ENCODE results near the gene ARL6IP5.

ARL6IP5 gene

DNA sequence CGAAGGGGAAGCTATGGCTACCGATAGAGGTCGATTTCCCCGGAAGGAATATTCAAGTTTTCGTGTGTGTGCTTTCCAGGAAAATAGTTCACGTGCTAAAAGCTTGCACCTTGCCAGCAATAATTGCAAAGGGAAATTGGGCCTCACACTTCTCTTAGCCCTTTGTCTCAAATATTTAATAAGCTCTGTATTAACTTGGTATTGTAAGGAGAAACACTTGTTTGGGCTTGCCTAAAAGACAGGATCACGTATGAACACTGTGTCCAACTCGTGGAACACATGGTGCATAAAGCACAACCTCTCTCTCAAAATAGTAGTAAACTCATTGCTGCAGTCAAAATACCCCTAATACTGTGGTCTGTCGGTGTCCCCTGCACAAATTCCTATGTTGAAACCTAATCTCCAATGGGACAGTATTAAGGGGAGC lies 32.3 kb upstream of the ARL6IP5 start:
- TF ChIP-seq, protein P1, sequence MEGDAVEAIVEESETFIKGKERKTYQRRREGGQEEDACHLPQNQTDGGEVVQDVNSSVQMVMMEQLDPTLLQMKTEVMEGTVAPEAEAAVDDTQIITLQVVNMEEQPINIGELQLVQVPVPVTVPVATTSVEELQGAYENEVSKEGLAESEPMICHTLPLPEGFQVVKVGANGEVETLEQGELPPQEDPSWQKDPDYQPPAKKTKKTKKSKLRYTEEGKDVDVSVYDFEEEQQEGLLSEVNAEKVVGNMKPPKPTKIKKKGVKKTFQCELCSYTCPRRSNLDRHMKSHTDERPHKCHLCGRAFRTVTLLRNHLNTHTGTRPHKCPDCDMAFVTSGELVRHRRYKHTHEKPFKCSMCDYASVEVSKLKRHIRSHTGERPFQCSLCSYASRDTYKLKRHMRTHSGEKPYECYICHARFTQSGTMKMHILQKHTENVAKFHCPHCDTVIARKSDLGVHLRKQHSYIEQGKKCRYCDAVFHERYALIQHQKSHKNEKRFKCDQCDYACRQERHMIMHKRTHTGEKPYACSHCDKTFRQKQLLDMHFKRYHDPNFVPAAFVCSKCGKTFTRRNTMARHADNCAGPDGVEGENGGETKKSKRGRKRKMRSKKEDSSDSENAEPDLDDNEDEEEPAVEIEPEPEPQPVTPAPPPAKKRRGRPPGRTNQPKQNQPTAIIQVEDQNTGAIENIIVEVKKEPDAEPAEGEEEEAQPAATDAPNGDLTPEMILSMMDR (conservative IDR thresholded peaks at IDR 0.05; ENCODE audit: low read depth, low read length), result no peak
- Histone ChIP-seq H3K4me3 (IDR thresholded peaks at IDR 0.05; ENCODE audit: insufficient read depth, low read depth, low read length) (no peak overlapping the region), H3K27me3 (ENCODE audit: insufficient read depth, low read depth) (no peaks in the 10 kb centered on the region), H3K79me2 (ENCODE audit: insufficient read depth, low read depth) (peaks cover 24% of the 10 kb centered on the region), H3K27ac (peak overlapping the region; percentile 69), H2AFZ (ENCODE audit: low read depth) (peak overlapping the region; percentile 68; the same call in 1 of the 2 replicates), H3K9ac (peak overlapping the region; percentile 69), H4K20me1 (ENCODE audit: insufficient read depth) (no peaks in the 10 kb centered on the region), H3K4me1 (ENCODE audit: low read depth, poor library complexity, severe bottlenecking) (peaks cover 18% of the 10 kb centered on the region), H3K4me2 (peak overlapping the region; percentile 68), H3K36me3 (ENCODE audit: insufficient read depth) (no peaks in the 10 kb centered on the region)

DNA sequence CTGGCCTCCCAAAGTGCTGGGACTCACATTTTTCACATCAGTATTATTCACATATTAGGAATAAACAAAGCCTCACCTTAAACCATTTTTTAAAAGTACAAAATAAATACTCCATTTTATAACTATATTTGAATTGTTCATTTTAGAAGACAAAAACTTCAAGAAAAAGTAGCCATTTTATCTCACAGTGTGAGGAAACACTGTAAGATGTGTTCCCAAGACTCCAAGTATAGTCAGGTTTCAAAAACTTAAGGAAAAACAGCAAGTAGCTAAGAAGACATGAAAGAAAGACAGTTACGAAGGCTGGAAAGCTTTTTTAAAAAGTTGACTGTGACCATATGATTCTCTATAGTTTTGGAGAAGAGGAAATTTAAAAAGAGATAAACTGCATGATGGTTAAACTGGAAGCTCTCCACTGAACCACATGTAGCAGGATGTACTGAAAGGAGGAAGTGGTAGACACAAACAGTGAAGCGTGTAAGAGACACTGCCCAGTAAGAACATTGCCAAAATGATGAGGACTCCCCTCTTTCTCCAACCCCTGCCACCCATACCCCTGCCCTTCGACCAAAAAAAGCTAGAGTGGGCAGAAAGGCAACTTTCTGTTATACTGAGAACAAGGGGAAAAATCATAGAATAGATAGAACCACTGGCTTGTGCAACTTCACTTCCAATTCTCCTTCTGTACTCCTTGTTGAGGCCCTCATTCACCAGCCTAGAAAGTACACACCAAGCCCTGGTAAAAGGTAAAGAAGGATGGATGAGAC lies 26.4 kb upstream of the ARL6IP5 start:
- Histone ChIP-seq H3K4me2 (no peak overlapping the region), H3K4me3 (IDR thresholded peaks at IDR 0.05; ENCODE audit: insufficient read depth, low read depth, low read length) (no peak overlapping the region), H2AFZ (ENCODE audit: low read depth) (no peak overlapping the region), H3K9ac (no peak overlapping the region), H3K79me2 (ENCODE audit: insufficient read depth, low read depth) (no peaks in the 10 kb centered on the region), H4K20me1 (ENCODE audit: insufficient read depth) (no peaks in the 10 kb centered on the region), H3K27me3 (ENCODE audit: insufficient read depth, low read depth) (no peaks in the 10 kb centered on the region), H3K27ac (no peak overlapping the region), H3K4me1 (ENCODE audit: low read depth, poor library complexity, severe bottlenecking) (peaks cover under 1% of the 10 kb centered on the region), H3K36me3 (ENCODE audit: insufficient read depth) (no peaks in the 10 kb centered on the region)
- TF ChIP-seq, protein P1 (conservative IDR thresholded peaks at IDR 0.05; ENCODE audit: low read depth, low read length), result no peak

DNA sequence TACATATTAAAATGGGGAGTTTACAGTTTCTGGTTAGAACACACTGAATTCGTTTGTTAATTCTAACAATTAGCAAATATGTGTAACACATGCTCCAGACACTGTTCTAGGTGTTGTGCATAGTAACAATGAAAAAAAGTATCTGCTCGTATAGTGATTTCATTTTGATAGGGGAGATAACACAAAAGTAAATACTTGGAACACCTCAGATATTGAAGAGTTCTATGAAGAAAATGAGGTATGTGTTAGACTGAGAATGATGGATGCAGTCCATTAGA lies 25.9 kb upstream of the ARL6IP5 start:
- Histone ChIP-seq H3K9ac (no peak overlapping the region), H3K4me2 (no peak overlapping the region)

DNA sequence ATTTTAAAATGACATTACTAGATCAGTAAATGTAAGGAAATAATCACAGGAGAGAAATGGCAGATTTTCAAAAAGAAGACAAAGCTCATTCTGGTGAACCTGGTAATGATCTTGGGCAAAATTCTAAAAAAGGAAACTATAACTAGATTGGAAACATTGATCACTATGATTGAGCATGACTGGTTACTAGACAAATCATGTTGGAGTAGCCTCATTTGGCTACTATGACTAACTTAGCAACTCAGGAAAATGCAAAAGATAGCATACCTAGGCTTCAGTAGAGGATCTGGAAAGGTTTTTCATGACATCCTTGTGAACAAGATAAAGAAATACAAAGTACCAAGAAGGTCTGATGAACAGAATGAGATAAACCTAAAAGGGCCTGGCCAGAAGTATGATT lies 25.0 kb upstream of the ARL6IP5 start:
- no peaks in the 10 kb centered on the region for H3K36me3 ChIP-seq (ENCODE audit: insufficient read depth)
- no peak overlapping the region for H3K9ac ChIP-seq
- TF ChIP-seq, protein P1 (conservative IDR thresholded peaks at IDR 0.05; ENCODE audit: low read depth, low read length), result no peak
- H2AFZ ChIP-seq (ENCODE audit: low read depth), result no peak overlapping the region
- no peaks in the 10 kb centered on the region for H3K27me3 ChIP-seq (ENCODE audit: insufficient read depth, low read depth)
- no peaks in the 10 kb centered on the region for H3K79me2 ChIP-seq (ENCODE audit: insufficient read depth, low read depth)
- no peak overlapping the region for H3K4me3 ChIP-seq (IDR thresholded peaks at IDR 0.05; ENCODE audit: insufficient read depth, low read depth, low read length)
- no peak overlapping the region for H3K27ac ChIP-seq
- no peak overlapping the region for H3K4me2 ChIP-seq
- no peaks in the 10 kb centered on the region for H4K20me1 ChIP-seq (ENCODE audit: insufficient read depth)
- peaks cover 14% of the 10 kb centered on the region for H3K4me1 ChIP-seq (ENCODE audit: low read depth, poor library complexity, severe bottlenecking)

More for the DNA sequence above, 25.9 kb upstream of the ARL6IP5 start:
- Histone ChIP-seq H3K79me2 (ENCODE audit: insufficient read depth, low read depth) (no peaks in the 10 kb centered on the region), H3K4me3 (IDR thresholded peaks at IDR 0.05; ENCODE audit: insufficient read depth, low read depth, low read length) (no peak overlapping the region), H4K20me1 (ENCODE audit: insufficient read depth) (no peaks in the 10 kb centered on the region), H3K36me3 (ENCODE audit: insufficient read depth) (no peaks in the 10 kb centered on the region), H3K27me3 (ENCODE audit: insufficient read depth, low read depth) (no peaks in the 10 kb centered on the region), H2AFZ (ENCODE audit: low read depth) (no peak overlapping the region), H3K4me1 (ENCODE audit: low read depth, poor library complexity, severe bottlenecking) (peaks cover 6% of the 10 kb centered on the region), H3K27ac (no peak overlapping the region)
- TF ChIP-seq, protein P1 (conservative IDR thresholded peaks at IDR 0.05; ENCODE audit: low read depth, low read length), result no peak

Measured in KMS-11 (cell line).